Islet of Langerhans (tissue), 1 donor: ENCODE data around the gene SMIM24.

Source experiments
- FAIRE-seq: peaks from one replicate; lab custom pipeline; 2011; peaks lifted over from hg19 to GRCh38; lab: Jason Lieb, UNC

The SMIM24 gene

DNA sequence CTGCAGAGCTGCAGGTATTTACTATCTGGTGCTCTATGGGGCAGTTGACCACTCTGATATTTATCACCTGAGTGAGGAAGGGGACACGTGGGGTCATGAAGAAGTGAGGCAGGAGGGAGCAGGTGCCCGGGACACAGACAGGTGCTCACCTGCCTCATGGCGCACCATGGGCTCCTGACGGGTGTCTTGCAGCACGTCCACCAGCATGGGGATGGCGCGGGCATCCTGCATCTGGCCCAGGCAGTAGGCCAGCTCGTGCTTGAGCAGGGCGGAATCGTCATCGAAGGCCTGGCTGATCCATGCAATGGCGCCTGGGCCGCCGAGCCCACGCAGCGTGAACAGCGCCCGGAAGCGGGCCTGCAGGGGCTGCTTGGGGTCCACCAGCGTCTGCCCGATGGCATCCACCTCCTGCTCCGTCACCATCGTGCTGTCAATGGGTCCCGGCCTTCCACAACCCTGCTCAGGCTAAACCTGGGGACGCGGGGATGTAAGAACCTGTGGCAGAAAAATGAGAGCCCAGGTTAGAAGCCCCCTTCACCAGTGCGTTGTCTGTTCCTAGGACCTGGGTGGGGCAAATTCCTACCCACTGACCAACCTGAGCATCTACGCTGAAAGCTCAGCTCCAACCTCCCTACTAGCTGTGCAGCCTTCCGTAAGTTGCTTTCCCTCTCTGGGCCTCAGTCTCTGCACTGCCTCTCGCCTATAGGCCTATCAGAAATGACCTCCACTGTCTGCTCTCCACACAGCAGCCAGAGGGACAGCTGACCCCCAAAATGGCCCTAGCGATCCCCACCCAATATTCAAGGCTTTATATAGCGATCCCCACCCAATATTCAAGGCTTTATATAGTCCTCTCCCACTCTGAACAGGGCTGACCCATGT lies 16.3 kb upstream of the SMIM24 start:
- no peak for FAIRE-seq

DNA sequence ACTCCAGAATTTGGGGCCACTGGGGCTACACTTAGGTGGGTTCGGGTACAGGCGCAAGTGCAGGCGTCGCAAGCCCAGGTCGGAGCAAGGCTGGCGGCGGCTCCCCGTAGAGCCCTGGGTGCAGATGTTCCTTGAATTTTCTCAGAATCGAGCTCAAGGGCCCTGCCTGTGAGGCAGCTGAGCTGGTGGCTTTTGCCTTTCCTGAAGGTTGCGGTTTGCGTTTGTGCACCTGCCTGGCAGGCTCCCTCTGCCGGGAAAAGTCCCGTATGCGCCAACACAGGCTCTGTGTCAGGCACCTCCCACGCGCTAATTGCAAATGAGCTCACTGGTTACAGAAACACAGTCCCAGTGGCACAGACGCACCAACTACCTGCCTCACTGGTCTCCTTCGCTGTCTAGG lies 14.2 kb upstream of the SMIM24 start:
- FAIRE-seq: no peak

DNA sequence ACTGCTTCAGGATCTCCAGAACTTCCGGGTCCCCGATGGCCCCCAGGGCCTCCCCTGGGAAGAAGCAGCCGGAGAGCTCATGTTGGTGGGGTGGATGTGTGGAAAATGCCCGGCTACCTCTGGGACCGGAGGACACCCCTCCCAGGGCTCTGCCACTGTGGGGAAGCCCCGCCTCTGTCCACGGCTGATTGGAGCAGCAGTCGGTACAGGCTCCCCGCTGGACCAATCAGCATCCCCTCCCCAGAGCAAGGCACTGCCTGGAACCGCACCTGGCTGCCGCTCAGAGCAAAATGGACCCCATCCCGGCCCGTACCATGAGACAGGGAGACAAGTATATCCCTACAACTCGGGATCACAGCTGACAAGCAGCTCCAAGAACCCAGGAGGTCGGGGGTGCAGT lies 13.7 kb upstream of the SMIM24 start:
- no peak for FAIRE-seq

DNA sequence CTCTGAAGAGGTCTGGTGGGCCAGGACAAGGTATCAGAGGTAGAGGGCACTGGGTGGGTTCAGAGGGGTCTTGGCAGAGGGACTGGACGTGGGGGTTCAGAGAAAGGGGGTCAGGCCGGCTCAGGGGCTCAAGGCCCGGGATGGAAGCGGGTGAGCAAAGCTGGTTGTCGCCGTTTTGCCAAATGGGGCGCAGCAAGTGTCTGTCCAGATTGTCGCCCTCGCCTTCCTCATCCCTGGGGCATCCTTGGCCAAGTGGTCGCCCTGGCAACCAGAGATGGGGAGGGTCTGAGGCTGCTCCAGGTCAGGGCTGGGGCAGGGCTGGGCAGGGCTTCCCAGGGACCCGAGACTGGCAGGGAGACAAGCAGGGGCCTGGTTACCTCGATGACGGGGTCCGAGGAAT lies 13.3 kb upstream of the SMIM24 start:
- no peak for FAIRE-seq

DNA sequence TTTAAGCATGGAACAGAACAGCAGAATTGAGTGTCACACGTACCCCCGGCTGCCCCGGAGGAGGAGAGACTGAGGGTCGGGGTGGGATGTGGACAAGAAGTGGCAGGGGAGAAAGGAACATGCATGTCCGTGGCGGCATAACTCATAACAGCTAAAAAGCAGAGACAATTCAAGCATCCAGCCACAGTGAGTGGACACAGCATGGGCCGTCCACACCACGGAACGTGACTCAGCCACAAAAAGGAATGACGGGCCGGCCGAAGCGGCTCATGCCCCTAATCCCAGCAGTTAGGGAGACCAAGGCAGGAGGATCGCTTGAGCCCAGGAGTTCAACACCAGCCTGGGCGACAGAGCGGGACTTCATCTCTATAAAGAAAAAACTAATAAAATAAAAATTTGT lies 12.6 kb upstream of the SMIM24 start:
- FAIRE-seq: no peak

DNA sequence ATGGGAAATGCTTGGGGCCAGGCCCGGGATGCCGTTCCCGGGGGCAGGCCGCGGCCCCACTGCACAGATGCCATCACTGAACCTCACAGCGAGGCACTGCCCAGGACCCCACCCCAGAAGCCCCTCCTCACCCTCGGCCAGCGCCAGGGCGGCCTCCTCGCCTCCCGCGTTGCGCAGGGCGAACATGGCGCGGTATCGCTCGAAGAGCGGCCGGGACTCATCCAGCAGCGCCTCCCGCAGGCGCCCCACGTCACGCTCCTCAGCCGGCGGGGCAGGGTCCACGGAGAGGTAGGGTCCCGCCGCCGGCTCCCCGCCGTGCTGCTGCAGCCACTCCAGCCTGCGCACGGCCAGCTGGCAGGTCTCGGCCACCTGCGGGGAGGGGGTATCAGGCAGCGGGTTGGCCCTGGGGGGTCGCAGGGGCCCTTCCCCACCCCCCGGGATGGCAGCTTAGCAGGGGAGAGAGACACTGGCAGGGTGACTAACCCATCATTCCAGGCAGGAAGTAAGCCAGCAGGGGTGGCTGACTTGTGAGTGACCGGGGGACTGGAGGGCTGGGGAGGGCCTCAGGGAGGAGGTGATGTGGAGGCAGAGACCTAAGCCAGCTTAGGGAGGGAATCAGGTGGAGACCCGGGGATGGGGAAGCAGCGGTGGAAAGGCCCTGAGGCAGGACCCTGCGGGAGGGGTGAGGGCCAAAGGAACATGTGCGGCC lies 12.0 kb upstream of the SMIM24 start:
- FAIRE-seq: no peak

DNA sequence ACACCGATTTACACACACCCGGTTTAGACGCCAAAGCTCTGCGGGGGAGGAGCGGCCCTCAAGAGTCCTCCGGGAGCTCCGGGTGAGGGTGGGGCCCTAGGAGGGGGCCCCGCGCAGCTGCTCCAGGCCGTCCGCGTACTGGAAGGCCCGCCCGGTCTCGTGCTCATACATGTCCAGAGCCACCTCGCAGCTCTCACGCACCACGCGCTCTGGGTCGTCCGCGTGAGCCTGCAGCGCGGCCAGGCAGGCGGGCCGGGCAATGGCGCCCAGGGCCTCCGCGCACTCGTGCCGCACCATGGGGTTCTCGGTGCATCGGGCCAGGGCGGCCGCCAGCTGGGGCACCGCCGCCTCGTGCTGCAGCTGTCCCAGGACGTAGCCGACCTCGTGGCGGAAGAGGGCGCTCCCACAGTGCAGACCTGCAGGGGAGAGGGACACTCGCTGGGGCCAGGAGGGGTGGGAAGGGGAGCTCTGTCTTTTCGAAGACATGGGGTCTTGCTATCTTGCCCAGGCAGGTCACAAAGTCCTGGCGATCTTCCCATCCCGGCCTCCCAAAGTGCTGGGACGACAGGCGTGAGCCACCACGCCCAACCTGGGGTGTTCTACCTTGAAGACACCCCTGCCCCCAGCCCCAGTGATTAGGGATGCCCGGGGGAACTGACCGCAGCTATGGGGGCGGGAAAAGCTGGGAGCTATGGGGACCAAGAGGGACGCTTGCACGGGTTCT lies 11.2 kb upstream of the SMIM24 start:
- FAIRE-seq: no peak

DNA sequence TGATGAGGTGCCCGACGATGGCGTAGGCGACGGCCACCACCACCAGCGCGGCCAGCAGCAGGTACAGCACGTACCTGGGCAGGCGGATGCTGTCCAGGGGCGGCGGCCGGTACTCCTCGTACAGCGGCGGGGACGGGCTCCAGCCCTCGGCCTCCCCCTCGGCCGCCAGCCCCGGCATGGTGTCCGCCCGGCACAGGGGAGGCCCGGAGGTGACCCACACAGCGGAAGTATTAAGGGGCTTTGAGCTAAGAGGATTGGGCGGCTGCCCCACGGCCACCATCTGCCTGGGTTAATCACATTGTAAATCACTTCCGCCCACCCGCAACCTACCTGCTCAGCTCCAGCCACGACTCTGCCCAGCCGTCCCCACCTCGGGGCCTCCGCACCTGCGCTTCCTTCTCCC lies 2.9 kb upstream of the SMIM24 start, which contains the start of gene SMIM44:
SMIM44 (minus strand) TSS at position 216 of the 403 bp plus-strand sequence; CDS start at position 178, 38 bp downstream.
- no peak for FAIRE-seq

DNA sequence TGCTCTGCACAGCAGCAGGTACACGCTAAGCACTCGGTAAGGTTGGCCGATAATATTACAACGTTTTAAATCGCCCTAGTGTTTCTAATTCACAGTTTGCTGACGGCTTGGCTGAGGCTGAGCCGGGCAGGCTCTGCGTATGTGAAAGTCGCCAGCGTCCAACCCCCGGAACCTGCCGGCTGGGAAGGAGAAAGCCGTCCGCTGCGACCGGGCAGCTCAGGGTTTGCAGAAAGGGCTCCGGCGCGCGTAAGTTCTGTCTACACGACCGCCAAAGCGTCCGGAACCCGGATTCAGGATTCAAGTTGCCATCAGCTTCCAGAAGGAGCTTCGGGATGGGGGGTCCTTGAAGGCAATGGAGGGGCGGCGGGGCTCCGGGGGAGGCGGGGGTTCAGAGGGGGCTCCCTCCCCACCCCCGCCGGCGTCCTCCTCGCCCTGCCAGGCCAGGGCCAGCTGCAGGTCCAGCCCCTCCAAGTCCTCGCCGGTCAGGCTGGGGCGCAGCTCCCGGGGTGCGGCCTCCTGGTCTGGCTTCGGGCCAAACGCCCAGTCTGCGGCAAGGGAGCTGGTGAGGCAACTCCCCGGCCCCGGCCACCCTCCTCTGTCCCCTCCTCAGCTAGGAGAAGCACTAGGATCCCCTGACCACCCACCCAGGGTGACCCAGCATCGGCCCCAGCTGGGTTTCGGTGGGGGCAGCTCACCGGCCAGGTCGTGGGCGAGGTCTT lies 2.3 kb upstream of the SMIM24 start:
- no peak for FAIRE-seq

DNA sequence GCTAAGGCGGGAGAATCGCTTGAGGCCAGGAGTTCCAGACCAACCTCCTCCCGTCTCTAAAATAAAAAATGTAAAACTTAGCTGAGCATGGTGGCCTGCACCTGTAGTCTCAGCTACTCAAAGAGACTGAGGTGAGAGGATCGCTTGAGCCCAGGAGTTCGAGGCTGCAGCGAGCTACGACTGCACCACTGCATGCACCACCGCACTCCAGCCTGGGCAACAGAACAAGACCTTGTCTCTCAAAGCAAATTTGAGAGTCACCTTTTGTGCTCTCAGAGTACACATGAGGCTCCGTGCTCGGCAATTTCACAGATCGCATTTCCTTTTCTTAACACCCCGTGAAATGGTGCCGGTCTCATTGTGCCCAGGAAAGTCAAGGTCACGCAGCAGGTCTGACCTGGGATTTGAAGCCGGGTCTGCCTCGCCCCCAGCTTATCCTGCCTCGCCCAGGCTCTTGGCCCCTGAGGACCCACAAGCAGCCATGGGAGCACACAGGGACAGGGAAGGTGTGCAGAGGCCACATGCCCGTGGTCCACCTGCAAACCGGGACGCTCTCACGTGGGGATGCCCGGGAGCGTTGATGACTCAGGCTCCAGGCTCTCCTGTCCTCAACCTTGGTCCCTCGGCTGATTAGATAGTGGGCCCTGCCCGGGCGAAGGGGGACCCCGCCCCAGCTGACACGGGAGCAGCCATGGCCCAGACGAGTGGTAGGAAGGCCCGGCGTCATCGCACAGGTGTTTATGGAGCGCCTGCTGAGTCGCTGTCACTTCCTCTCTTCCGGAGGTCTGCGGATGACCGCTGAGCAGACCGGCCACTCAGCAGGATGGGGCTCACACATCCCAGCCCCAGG lies 1.1 kb upstream of the SMIM24 start:
- FAIRE-seq: no peak

DNA sequence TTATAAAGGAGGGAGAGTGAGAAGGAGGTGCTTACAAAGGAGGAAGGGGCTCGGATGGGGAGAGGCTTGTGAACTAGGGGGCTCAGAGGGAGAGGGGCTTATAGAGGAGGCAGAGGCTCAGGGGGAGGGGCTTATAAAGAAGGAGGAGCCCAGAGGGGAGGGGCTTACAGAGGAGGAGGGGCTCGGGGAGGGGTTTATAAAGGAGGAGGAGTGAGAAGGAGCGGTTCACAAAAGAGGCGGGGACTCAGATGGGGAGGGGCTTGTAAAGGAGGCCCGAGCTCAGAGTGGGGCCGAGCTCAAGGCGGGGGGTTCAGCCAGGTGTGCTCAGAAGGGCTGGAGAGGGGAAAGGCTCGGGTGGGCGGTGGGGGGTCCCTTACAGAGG lies 500 bp downstream of the SMIM24 start:
- FAIRE-seq: no peak

DNA sequence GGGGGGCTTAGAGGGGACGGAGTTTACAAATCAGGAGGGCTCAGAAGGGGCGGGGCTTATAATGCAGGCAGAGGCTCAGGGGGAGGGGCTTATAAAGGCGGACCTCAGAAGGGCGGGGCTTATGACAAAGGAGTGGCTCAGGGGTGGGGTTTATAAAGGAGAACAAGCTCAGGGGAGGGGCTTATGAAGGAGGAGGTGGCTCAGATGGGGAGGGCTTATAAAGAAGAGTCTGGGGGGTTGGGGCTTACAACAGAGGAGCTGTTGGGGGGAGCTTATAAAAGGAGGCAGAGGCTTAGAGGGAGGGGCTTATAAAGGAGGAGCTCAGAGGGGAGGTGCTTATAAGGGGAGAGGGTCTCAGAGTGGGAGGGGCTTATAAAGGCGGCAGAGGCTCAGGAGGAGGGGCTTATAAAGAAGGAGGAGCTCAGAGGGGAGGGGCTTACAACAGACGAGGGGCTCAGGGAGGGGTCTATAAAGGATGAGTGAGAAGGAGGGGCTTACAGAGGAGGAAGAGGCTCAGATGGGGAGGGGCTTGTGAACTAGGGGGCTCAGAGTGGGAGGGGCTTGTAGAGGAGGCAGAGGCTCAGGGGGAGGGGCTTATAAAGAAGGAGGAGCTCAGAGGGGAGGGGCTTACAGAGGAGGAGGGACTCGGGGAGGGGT lies 1.0 kb downstream of the SMIM24 start:
- FAIRE-seq: no peak

DNA sequence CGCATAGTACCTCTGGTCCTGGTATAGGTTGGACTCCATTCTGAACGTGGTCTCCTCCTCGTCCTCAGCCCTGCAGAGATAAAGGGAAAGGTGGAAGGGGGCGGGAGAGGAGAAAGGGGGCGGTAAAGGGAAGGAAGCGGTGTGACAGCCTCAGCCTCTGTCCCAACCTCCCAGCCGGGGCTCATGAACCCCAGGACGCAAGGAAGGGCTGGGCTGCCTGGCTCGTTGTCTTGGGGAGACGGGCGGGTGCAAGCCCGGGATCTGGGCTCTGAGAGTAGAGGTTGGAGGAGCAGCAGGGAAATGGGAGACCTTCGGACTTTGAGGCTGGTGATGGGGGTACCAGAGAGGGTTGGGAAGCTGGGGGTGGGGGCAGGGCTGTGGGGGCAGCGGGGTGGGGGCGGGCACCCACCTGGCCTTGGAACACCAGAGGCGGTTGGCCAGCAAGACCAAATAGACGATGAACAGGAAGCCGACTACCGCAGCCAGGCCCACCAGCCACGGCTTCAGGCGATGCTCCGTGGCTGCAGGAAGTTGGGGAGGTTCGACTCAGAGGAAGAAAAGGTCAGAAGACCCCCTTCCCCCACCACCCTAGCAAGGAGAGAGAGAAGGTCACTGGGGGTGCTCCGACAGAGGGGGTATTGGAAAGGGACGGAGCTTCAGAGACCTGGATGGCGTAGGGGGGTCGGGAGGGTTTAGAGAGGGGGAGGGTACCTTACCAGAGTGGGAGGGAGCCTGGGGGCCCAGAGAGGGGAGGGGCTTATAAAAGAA lies 1.7 kb downstream of the SMIM24 start:
- no peak for FAIRE-seq

DNA sequence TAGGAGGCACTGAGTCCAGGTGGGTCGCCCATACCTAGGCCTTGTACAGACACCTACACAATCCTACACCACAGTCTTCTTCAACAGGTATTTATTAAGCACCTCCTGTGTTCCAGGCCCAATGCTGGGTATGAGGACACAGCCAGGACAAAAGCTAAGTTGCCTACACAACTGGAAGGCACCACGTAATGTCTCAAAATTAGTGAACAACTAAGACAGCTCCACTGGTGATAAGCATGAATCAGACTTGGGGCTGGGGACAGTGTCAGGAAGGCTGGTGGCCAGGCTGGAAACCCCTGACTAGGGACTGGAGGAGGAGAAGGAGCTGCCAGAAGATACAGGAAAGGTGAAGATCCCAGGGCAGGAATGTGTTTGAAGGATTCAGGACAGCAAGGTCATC lies 2.4 kb downstream of the SMIM24 start:
- no peak for FAIRE-seq

DNA sequence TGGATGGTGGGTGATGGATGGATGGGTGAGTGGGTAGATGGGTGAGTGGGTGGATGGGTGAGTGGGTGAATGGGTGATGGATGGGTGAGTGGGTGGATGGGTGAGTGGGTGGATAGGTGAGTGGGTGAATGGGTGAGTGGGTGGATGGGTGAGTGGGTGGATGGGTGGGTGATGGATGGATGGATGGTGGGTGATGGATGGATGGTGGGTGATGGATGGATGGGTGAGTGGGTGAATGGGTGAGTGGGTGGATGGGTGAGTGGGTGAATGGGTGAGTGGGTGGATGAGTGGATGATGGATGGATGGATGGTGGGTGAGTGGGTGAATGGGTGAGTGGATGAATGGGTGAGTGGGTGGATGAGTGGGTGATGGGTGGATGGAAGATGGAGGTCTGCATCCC lies 2.8 kb downstream of the SMIM24 start:
- FAIRE-seq: no peak

DNA sequence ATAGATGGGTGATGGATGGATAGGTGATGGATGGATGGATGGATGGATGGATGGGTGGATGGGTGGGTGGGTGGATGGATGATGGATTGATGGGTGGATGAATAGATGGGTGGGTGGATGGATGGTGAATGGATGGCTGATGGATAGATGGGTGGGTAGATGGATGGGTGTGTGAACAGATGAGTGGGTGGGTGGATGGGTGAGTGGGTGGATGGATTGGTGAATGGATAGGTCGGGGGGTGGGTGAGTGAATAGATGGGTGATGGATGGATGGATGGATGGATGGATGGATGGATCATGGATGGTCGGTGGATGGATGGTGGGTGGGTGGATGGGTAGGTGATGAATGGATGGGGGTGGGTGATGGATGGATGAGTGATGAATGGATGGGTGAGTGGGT lies 3.5 kb downstream of the SMIM24 start:
- no peak for FAIRE-seq

DNA sequence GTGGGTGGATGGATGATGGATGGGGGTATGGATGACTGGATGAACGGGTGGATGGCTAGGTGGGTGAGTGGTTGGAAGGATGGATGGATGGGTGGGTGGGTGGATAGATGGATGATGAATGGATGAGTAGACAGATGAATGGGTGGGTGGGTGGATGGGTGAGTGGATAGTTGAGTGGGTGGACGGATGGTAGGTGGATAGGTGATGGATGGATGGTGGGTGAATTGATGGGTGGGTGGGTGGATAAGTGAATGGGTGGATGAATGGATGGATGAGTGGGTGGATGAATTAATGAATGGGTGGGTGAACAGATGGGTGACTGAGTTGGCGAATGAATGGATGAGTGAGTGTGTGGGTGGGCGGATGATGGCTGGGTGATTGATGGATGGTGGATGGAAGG lies 4.9 kb downstream of the SMIM24 start:
- no peak for FAIRE-seq

DNA sequence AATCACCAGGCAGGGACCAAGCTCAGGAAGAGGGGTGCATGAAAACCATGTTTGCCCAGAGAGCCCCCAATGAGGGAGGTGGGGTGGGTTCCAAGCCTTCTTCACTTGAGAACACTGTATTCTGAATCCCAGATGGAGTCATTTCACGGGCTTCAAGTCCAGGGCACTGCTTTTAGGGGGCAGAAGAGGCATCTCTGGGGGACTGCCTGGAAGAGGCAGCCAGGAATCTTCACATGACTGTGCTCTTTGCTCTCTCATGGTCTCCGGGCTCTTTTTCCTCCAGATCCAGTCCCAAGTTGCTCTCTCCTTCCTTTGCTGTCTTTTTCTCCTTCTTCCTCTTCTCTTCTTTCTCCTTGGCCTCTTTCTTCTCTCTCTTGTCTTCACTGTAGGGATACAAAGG lies 5.7 kb downstream of the SMIM24 start:
- no peak for FAIRE-seq

DNA sequence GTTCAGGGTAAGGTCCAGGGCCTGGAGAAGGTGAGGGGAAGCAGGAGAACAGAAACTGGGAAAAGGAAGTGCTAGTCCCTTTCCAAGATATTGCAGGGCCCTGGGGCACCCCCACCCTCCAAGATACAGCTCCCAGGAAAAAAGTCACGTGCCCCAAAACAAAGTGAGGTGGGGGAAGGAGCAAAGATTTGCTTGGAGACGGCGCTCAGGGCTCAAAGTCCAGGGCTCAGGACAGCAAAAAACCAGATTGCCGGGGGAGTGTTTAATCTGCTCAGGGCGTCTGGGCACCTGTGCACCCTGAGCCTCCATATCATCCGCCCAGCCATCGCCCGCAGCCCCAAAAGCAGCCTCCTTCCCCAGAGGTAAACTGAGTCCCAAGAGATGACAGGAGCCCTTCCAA lies 6.3 kb downstream of the SMIM24 start:
- FAIRE-seq: no peak
